SH-SY5Y (cell line): ENCODE measurements around the gene ABCG2.

ENCODE experiments used
- GATA2 ChIP-seq: IDR thresholded peaks from 2 replicates; pipeline ENCODE4 v1.6.1; 2011; ENCODE audit warnings: mild to moderate bottlenecking, low read depth, low read length
- GATA3 ChIP-seq: IDR thresholded peaks from 2 replicates; pipeline ENCODE4 v1.6.1; 2011; ENCODE audit warnings: low read depth, mild to moderate bottlenecking, low read length, moderate library complexity

DNA sequence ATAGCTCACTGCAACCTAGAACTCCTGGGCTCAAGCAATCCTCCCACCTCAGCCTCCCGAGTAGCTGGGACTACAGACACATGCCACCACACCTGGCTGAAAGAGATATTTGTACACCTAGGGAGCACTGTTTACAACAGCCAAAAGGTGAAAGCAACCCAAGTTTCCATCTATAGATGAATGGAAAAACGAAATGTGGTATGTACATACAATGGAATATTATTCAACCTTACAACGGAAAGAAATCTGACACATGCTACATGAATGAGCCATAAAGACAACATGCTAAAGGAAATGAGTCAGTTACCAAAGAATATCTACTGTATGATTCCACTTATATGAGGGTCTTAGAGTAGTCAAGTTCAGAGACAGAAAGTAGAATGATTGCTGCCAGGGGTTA, 52.2 kb downstream of the ABCG2 start:
- no peak for TF ChIP-seq GATA2
- TF ChIP-seq GATA3 = no peak
